K562 (cell line): ENCODE data around the gene RALGAPA2.

Source experiments
- KHSRP ChIP-seq: fragments of 450-650 bp; IDR thresholded peaks from 2 replicates; pipeline ENCODE4 v1.6.1; 2017
- ZNF584 ChIP-seq: fragments of 200-800 bp; sonication (Bioruptor generic); IDR thresholded peaks from 2 replicates; pipeline ENCODE4 v1.6.1; 2016; ENCODE audit warnings: low read depth, mild to moderate bottlenecking, missing genetic modification characterization, missing compliant biosample characterization

GRCh38 chr20:20759132-20759531 lies 46.7 kb upstream of the RALGAPA2 start:
- no peak for TF ChIP-seq KHSRP
- no peak for TF ChIP-seq ZNF584
